ENCODE data around the gene CCDC40. TPM values are rescaled to one million over a fixed set of nuclear protein-coding genes. Genes with fewer than 3 reads are reported as not detected.

Gene CCDC40
- total RNA-seq, 1 donor: 3.0 TPM

DNA sequence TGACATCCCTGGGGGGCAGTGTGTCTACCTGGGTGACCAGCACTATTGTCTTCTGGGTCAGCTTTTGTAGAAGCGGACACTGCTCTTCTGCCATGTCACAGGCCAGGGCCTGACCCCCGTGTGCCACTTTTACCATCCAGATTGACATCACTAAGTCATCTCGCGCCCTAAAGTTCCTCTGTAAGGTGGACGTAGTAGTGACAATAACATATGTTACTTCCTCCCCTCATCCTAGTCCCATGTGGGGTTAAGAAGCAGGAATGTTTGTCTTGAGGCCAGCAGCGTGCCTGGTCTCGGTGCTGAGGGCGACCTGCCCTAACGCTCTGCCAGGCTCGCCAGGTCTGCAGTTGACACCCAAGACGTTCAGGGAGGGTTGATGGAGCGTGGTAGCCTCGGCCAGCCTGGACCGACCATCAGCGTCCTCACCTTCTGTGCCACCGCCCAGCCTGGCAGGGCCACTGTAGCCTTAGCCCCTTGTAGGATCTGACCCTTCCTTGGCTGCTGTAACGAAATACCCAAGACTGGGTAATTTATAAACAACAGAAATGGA lies 85.7 kb downstream of the CCDC40 start:
- DNase-seq (ENCODE audit: low read depth): no peak
- TF ChIP-seq, protein P1, sequence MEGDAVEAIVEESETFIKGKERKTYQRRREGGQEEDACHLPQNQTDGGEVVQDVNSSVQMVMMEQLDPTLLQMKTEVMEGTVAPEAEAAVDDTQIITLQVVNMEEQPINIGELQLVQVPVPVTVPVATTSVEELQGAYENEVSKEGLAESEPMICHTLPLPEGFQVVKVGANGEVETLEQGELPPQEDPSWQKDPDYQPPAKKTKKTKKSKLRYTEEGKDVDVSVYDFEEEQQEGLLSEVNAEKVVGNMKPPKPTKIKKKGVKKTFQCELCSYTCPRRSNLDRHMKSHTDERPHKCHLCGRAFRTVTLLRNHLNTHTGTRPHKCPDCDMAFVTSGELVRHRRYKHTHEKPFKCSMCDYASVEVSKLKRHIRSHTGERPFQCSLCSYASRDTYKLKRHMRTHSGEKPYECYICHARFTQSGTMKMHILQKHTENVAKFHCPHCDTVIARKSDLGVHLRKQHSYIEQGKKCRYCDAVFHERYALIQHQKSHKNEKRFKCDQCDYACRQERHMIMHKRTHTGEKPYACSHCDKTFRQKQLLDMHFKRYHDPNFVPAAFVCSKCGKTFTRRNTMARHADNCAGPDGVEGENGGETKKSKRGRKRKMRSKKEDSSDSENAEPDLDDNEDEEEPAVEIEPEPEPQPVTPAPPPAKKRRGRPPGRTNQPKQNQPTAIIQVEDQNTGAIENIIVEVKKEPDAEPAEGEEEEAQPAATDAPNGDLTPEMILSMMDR (IDR thresholded peaks at IDR 0.05; ENCODE audit: insufficient read depth, low read length): no peak
- H3K4me3 ChIP-seq (ENCODE audit: low read depth, low read length): no peak overlapping the region

DNA sequence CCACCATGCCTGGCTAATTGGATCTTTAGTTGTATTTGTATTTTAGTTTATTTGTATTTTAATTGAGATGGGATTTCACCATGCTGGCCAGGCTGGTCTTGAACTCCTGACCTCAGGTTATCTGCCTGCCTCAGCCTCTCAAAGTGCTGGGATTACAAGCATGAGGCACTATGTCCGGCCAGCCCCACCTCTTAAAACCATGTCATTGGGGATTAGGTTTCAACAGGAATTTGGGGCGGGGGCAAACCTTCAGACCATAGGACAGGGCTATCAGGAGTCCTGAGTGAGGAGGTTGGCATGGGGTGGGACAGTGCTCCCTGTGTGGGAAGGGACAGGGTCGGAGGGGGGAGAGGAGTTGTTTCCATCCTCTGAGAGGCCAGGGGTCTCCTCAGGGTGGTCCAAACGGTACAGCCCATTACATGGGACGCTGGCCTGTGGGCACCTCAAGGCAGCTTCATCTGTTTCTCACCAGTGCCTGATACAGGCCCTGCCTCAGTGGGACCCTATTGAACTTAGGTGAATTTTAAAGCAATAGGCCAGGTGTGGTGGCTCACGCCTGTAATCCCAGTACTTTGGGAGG lies 86.6 kb downstream of the CCDC40 start:
- no peak overlapping the region for H3K4me3 ChIP-seq (ENCODE audit: low read depth, low read length)
- no peak for DNase-seq (ENCODE audit: low read depth)
- TF ChIP-seq, protein P1 (IDR thresholded peaks at IDR 0.05; ENCODE audit: insufficient read depth, low read length): no peak

DNA sequence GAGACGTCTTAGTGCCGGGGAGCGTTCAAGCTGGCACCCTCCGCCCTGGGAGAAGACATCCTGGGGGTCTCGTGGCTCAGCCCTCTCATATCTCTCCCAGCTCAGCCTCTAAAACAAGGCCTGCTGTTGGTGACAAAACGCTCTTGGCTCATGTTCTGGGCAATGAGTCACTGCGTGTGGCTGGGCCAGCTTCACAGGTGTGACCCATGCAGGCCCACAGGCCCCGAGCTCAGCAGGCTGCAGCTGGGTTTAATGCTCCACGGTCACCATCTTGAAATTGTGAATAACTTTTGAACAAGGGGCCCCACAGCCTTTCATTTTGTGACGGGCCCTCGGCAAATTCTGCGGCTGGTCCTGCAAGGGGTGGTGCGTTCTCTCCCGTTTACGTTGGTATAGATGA lies 87.3 kb downstream of the CCDC40 start:
- TF ChIP-seq, protein P1 (IDR thresholded peaks at IDR 0.05; ENCODE audit: insufficient read depth, low read length): no peak
- DNase-seq (ENCODE audit: low read depth): peak; percentile 41
- H3K4me3 ChIP-seq (ENCODE audit: low read depth, low read length): no peak overlapping the region

DNA sequence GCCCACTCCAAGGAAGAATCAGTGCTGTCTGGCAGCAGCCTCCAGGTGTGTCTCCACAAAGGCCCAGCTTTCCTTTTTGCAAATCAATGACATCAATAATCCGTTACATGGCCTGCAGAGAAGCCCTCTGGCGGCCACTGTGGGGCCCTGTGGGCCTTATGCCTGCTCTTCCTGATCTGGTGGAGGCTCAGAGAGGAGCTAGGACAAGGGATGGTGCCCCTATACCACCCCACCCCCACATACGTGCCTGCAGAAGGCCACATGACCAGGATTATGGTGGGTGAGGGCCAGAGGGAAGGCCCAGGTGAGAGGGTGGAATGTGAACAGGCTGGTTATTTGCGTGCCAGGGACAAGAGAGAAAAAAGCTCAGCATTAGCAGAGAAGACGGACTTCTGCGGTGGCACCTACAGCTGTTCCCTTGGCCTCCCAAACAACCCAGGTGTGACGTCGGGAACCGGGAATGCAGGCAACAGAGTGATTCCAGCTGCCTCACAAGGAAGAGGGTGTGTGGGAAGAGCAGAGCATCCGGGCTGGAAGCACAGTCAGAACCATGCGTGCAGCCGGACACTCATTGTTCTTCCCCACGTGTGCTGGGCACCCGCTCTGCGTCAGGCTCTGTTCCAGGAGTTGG lies 88.0 kb downstream of the CCDC40 start:
- no peak overlapping the region for H3K4me3 ChIP-seq (ENCODE audit: low read depth, low read length)
- peak; percentile 56 for DNase-seq (ENCODE audit: low read depth)
- TF ChIP-seq, protein P1 (IDR thresholded peaks at IDR 0.05; ENCODE audit: insufficient read depth, low read length): peak; percentile 21

DNA sequence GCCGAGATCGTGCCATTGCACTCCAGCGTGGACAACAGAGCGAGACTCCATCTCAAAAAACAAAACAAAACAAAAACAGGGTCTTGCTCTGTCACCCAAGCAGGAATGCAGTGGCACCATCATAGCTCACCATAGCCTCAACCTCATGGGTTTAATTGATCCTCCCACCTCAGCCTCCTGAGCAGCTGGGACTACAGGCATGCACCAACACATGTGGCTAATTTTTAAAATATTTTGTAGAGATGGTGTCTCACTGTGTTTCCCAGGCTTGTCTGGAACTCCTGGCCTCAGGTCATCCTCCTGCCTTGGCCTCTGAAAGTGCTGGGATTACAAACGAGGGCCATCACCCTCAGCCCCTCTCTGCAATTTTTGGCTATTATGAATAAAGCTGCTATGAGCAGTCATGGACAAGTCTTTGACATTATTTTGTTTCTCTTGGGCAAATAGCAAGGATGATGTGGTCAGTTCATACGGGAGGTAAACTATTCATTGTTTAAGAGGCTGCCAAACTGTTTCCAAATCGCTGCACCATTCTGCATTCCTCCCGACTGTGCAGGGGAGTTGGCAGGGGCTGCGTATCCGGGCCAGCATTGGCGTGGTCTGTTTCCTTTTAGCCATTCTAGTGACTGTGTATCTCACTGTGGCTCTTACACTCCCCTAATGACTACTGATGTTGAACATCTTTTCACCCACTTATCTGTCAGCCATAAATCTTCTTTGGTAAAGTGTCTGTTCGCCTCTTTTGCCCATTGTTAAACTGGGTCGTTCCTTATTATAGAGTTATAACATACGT lies 89.4 kb downstream of the CCDC40 start:
- H3K4me3 ChIP-seq (ENCODE audit: low read depth, low read length): no peak overlapping the region
- TF ChIP-seq, protein P1 (IDR thresholded peaks at IDR 0.05; ENCODE audit: insufficient read depth, low read length): no peak
- DNase-seq (ENCODE audit: low read depth): peak; percentile 96

DNA sequence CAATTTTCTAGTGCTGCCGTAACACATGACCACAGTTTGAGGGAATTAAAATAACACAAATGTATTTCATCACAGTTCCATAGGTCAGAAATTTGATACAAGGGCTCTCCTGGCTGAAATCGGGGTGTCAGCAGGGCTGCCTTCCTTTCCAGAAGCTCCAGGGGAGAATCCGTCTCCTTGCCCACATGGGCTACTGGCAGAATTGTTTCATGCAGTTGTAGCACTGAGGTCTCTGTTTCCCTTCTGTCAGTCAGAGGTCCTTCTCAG lies 89.9 kb downstream of the CCDC40 start:
- no peak for DNase-seq (ENCODE audit: low read depth)
- TF ChIP-seq, protein P1 (IDR thresholded peaks at IDR 0.05; ENCODE audit: insufficient read depth, low read length): no peak
- H3K4me3 ChIP-seq (ENCODE audit: low read depth, low read length): no peak overlapping the region
